Measurements from ENCODE around the gene COPS7A. TPM values are rescaled to one million over a fixed set of nuclear protein-coding genes. Genes with fewer than 3 reads are reported as not detected.
A peak's percentile ranks its signal among the peaks of the same experiment; 100 is the strongest.

Gene COPS7A
- total and polyA plus RNA-seq, 9 of the 15 experiments (the other 6 are each of a cell fraction or from before 2014, with no cell fraction given), result 12.7 to 36.0 (median 24.3) TPM

DNA sequence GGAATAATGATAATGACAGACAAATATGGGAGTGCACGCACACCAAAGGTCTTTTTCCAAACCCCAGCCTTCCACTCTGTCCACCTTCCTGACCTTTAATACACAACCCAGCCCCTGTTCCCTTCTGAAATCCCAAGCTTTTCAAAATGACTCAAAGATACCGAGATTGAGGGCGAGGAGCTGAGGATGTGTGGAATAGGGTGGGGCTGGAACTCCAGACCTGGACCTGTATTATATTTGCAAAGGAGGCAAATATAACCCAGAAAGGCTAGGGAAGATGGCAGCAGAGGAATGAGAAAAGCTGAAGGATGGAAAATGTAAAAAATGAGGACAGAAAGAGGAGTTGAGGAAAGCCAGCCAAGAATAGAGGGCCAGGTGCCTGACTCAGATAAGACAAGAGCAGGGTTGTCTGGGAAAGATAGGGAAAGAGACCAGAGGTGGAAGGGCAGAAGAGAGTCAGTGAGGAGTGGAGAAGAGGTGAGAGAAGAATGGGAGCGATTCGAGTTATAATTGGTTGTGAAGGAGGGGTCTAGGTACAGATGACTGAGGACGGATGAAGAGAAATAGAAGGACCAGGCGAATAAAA lies 41.3 kb downstream of the COPS7A start (continued):
- TF ChIP-seq, protein P1, sequence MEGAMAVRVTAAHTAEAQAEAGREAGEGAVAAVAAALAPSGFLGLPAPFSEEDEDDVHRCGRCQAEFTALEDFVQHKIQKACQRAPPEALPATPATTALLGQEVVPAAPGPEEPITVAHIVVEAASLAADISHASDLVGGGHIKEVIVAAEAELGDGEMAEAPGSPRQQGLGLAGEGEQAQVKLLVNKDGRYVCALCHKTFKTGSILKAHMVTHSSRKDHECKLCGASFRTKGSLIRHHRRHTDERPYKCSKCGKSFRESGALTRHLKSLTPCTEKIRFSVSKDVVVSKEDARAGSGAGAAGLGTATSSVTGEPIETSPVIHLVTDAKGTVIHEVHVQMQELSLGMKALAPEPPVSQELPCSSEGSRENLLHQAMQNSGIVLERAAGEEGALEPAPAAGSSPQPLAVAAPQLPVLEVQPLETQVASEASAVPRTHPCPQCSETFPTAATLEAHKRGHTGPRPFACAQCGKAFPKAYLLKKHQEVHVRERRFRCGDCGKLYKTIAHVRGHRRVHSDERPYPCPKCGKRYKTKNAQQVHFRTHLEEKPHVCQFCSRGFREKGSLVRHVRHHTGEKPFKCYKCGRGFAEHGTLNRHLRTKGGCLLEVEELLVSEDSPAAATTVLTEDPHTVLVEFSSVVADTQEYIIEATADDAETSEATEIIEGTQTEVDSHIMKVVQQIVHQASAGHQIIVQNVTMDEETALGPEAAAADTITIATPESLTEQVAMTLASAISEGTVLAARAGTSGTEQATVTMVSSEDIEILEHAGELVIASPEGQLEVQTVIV (CRISPR knock-in tag; IDR thresholded peaks at IDR 0.05; ENCODE audit: borderline replicate concordance), result no peak
- TF ChIP-seq RUNX1 (IDR thresholded peaks at IDR 0.05; ENCODE audit: low read depth), result no peak
- no peak for TF ChIP-seq FOXJ3 (CRISPR knock-in tag; IDR thresholded peaks at IDR 0.05)
- no peak for TF ChIP-seq GATAD2B (IDR thresholded peaks at IDR 0.05; ENCODE audit: borderline replicate concordance)
- peak; percentile 2 for TF ChIP-seq DACH1 (IDR thresholded peaks at IDR 0.05; ENCODE audit: partially characterized antibody)
- TF ChIP-seq CREBBP (IDR thresholded peaks at IDR 0.05; ENCODE audit: low read depth, low read length), result no peak
- peak; percentile 98 for TF ChIP-seq DPF2 (IDR thresholded peaks at IDR 0.05)
- TF ChIP-seq ESRRB (CRISPR knock-in tag; IDR thresholded peaks at IDR 0.05; ENCODE audit: borderline replicate concordance), result no peak
- TF ChIP-seq POLR3G (IDR thresholded peaks at IDR 0.05; ENCODE audit: extremely low read depth, insufficient read length, insufficient replicate concordance), result no peak
- TF ChIP-seq TARDBP (IDR thresholded peaks at IDR 0.05), result peak; percentile 52; the same call in 1 of the 2 replicates
- TF ChIP-seq CTBP1 (IDR thresholded peaks at IDR 0.05; ENCODE audit: borderline replicate concordance), result peak; percentile 68
- no peak for TF ChIP-seq SAP30 (IDR thresholded peaks at IDR 0.05; ENCODE audit: borderline replicate concordance, insufficient read depth, low read depth, low read length, poor library complexity, severe bottlenecking)
- peak; percentile 96 for TF ChIP-seq CBFA2T2 (conservative IDR thresholded peaks at IDR 0.05)
- no peak for TF ChIP-seq TBP (optimal IDR thresholded peaks at IDR 0.05; ENCODE audit: low read depth, low read length)
- TF ChIP-seq ZNF444 (CRISPR knock-in tag; IDR thresholded peaks at IDR 0.05), result no peak
- TF ChIP-seq XRCC4 (IDR thresholded peaks at IDR 0.05; ENCODE audit: extremely low read depth, insufficient read depth, insufficient read length), result no peak
- no peak for TF ChIP-seq ASH1L (IDR thresholded peaks at IDR 0.05; ENCODE audit: borderline replicate concordance, low read depth, partially characterized antibody)
- TF ChIP-seq, protein P2, sequence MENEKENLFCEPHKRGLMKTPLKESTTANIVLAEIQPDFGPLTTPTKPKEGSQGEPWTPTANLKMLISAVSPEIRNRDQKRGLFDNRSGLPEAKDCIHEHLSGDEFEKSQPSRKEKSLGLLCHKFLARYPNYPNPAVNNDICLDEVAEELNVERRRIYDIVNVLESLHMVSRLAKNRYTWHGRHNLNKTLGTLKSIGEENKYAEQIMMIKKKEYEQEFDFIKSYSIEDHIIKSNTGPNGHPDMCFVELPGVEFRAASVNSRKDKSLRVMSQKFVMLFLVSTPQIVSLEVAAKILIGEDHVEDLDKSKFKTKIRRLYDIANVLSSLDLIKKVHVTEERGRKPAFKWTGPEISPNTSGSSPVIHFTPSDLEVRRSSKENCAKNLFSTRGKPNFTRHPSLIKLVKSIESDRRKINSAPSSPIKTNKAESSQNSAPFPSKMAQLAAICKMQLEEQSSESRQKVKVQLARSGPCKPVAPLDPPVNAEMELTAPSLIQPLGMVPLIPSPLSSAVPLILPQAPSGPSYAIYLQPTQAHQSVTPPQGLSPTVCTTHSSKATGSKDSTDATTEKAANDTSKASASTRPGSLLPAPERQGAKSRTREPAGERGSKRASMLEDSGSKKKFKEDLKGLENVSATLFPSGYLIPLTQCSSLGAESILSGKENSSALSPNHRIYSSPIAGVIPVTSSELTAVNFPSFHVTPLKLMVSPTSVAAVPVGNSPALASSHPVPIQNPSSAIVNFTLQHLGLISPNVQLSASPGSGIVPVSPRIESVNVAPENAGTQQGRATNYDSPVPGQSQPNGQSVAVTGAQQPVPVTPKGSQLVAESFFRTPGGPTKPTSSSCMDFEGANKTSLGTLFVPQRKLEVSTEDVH (IDR thresholded peaks at IDR 0.05; ENCODE audit: low read depth, partially characterized antibody), result peak; percentile 65
- TF ChIP-seq ZNF324 (CRISPR knock-in tag; IDR thresholded peaks at IDR 0.05), result no peak
- peak; percentile 86; the same call in 1 of the 2 replicates for TF ChIP-seq MTA1 (IDR thresholded peaks at IDR 0.05; ENCODE audit: borderline replicate concordance)
- TF ChIP-seq IRF2 (CRISPR knock-in tag; IDR thresholded peaks at IDR 0.05), result no peak
- TF ChIP-seq SRF (CRISPR knock-in tag; IDR thresholded peaks at IDR 0.05), result no peak
- peak; percentile 97 for TF ChIP-seq CC2D1A (IDR thresholded peaks at IDR 0.05)
- no peak for TF ChIP-seq MAFF (IDR thresholded peaks at IDR 0.05; ENCODE audit: low read length)
- TF ChIP-seq HMG20B (CRISPR knock-in tag; IDR thresholded peaks at IDR 0.05), result no peak

Measured in K562 (cell line).